ENCODE data around the gene TTLL13. TPM values are rescaled to one million over a fixed set of nuclear protein-coding genes. Genes with fewer than 3 reads are reported as not detected.
A peak's percentile ranks its signal among the peaks of the same experiment; 100 is the strongest.

Gene TTLL13
- total RNA-seq, 4 donors from 2014 or later: 0.32 to 0.42 TPM; not detected in 2

DNA sequence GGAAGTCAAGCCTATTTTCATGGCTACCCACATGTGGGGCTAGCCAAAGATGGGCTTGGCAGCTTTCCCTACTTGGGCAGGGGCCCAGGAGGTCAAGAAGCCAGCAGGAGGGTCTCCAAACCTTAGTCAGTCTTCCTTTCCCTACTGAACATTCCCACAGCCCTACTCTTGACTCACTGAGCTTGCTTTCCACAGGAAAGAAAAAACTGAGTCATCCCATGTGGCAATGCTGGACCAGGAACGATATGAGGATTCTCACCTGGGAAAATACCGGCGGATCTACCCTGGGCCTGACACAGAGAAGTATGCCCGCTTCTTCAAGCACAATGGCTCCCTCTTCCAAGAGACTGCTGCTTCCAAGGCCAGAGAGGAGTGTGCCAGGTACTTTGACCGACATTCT is 12.5 kb downstream of the TTLL13 start:
- no peak for DNase-seq (ENCODE audit: extremely low spot score)
- Histone ChIP-seq H3K9me3 (no peaks in the 10 kb centered on the region), H3K27me3 (no peaks in the 10 kb centered on the region), H3K4me1 (peaks cover 12 to 15% (median 14%) of the 10 kb centered on the region in 4 donors), H3K4me3 (no peak overlapping the region), H3K36me3 (no peaks in the 10 kb centered on the region), H3K27ac (replicated peaks in 1 of 4) (no peak overlapping the region)
- 91% methylated on average over 5 of the region's 5 CpGs for WGBS
- intact Hi-C loops (cut with DNase I): no loop called here
- TF ChIP-seq POLR2A (IDR thresholded peaks at IDR 0.05; ENCODE audit: low read depth): no peak
- TF ChIP-seq POLR2AphosphoS5 (IDR thresholded peaks at IDR 0.05): no peak
- no peak for TF ChIP-seq CTCF (IDR thresholded peaks at IDR 0.05)
- TF ChIP-seq EP300 (IDR thresholded peaks at IDR 0.05): no peak

- TF ChIP-seq EP300 (IDR thresholded peaks at IDR 0.05) (no peak), POLR2AphosphoS5 (IDR thresholded peaks at IDR 0.05) (no peak), CTCF (IDR thresholded peaks at IDR 0.05) (no peak)
- Histone ChIP-seq H3K9me3 (no peaks in the 10 kb centered on the region), H3K27me3 (no peaks in the 10 kb centered on the region), H3K27ac (replicated peaks in 1 of 4) (no peak overlapping the region), H3K4me3 (no peak overlapping the region), H3K36me3 (peaks cover 0 to under 1% (median 0%) of the 10 kb centered on the region in 4 donors), H3K4me1 (peaks cover 18 to 21% (median 20%) of the 10 kb centered on the region in 4 donors)
- DNase-seq (ENCODE audit: extremely low spot score): no peak
- WGBS: 91% methylated on average over 5 of the region's 5 CpGs
- intact Hi-C loops (cut with DNase I): no loop called here
Measured at GRCh38 chr15:90262426-90262825, 13.1 kb downstream of the TTLL13 start.

DNA sequence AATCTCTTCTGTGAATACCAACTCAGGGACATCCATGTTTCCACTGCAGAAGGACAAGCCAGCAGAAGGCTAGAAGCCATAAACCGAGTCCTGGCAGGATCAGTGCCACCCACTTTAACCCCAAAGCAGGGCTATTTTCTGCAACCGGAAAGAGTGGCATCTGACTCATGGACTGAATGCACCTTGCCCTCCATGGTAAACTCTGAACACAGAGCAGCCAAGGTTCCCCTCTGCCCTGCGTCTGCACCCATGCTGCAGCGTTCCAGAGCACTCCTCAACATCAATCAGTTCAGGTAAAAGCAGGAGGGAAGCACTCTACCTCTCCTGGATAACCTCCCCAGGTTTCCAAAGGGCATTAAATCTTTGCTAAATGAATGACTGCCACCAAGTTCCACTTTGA is 15.3 kb downstream of the TTLL13 start:
- peak overlapping the region; percentile 75 to 86 (median 82) for H3K4me3 ChIP-seq
- no peaks in the 10 kb centered on the region for H3K9me3 ChIP-seq
- WGBS: 67% methylated on average over 3 of the region's 4 CpGs
- peak overlapping the region; percentile 94 to 98 (median 97) for H3K27ac ChIP-seq (replicated peaks in 1 of 4)
- H3K4me1 ChIP-seq: peaks cover 28 to 44% (median 43%) of the 10 kb centered on the region in 4 donors
- no peak for DNase-seq (ENCODE audit: extremely low spot score)
- intact Hi-C loops (cut with DNase I): no loop called here
- peaks cover 0 to 18% (median 9%) of the 10 kb centered on the region in 4 donors for H3K36me3 ChIP-seq
- no peak for TF ChIP-seq EP300 (IDR thresholded peaks at IDR 0.05)
- no peak for TF ChIP-seq POLR2AphosphoS5 (IDR thresholded peaks at IDR 0.05)
- no peak for TF ChIP-seq CTCF (IDR thresholded peaks at IDR 0.05)
- TF ChIP-seq POLR2A (IDR thresholded peaks at IDR 0.05; ENCODE audit: low read depth): no peak
- H3K27me3 ChIP-seq: no peaks in the 10 kb centered on the region

DNA sequence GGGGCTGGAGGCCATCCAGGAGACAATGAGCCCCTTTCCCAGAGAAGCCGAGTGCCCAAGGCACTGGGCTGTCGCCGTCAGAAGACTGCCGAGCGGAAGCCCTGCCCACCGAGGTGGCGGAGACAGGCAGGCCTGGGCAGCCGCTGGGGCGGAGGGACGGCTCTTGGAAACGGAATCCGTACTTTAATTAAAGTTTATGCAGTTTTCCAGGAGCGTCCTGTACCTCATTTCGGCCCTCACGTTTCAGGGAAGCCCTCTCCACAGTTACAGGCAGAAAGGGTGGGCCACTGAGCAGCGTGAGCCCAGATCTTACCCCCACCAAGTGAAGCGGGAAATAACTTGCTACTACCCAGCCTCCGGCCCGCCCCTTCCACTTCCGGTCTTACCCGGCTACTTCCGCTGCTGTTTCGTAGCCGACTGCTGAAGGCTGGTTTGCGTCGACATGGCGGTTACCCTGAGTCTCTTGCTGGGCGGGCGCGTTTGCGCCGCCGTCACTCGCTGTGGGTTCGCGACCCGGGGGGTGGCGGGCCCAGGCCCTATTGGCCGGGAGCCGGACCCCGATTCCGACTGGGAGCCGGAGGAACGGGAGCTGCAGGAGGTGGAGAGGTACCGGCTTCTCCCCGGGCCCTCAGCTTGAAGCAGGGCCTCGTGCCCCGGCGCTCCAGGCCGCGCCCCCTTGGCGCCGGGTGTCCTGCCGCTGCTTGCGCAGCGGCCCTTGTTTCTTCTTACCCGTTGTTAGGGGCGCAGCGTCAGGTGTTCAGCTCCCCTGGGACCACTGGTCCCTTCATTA is 16.1 kb downstream of the TTLL13 start, which contains the start of gene NGRN:
TSS of gene NGRN (plus strand) at position 402 of the 790 bp plus-strand sequence. CDS start at position 443, 41 bp downstream.
- H3K4me1 ChIP-seq: peaks cover 34 to 52% (median 51%) of the 10 kb centered on the region in 4 donors
- DNase-seq (ENCODE audit: extremely low spot score): peak; percentile 98
- intact Hi-C loops (cut with DNase I): no loop called here

More for the DNA sequence above, 16.1 kb downstream of the TTLL13 start, which contains the start of gene NGRN:
- 3% methylated on average over 11 of the region's 59 CpGs for WGBS
- H3K4me3 ChIP-seq: peak within 1 kb of the TSS; percentile 75 to 86 (median 82)
- no peaks in the 10 kb centered on the region for H3K9me3 ChIP-seq
- peak within 1 kb of the TSS; percentile 94 to 98 (median 97) for H3K27ac ChIP-seq (replicated peaks in 1 of 4)
- H3K36me3 ChIP-seq: peaks cover 0 to 26% (median 16%) of the 10 kb centered on the region in 4 donors
- H3K27me3 ChIP-seq: no peaks in the 10 kb centered on the region
- TF ChIP-seq POLR2A (IDR thresholded peaks at IDR 0.05; ENCODE audit: low read depth) (peak; percentile 39), EP300 (IDR thresholded peaks at IDR 0.05) (no peak), POLR2AphosphoS5 (IDR thresholded peaks at IDR 0.05) (peak; percentile 94 to 96), CTCF (IDR thresholded peaks at IDR 0.05) (no peak)

Data from esophagus muscularis mucosa (tissue), 4 donors.